Hematopoietic multipotent progenitor cell (in vitro differentiated cells): ENCODE measurements around the gene IRF2BP1. TPM values are rescaled to one million over a fixed set of nuclear protein-coding genes. Genes with fewer than 3 reads are reported as not detected.
"Not testable (repeated sequence)": the region's sequence is repeated elsewhere in the genome, so short reads cannot be mapped to it uniquely, and the experiment has no call there.

ENCODE experiments used
- DNase-seq, 3 donors: peaks; one replicate each; pipeline ENCODE4 v3.0.0-alpha.2; 2011 to 2015; ENCODE audit warnings: low read depth in 2 of 3, low spot score in 2 of 3
- total RNA-seq: library from RNA; depleted of rRNA; stranded (reverse); fragments of >200 nt; gene quantifications from one replicate; pipeline ENCODE4 v1.2.3, GENCODE V29; 2012

The IRF2BP1 gene
- total RNA-seq, 1 donor: 37.7 TPM

GRCh38 chr19:45882652-45883585 is 3.0 kb downstream of the IRF2BP1 start:
- peak; percentile 74 to 90 (median 87) for DNase-seq

GRCh38 chr19:45881909-45882528 is 3.9 kb downstream of the IRF2BP1 start:
- DNase-seq: no peak

GRCh38 chr19:45881082-45881908 is 4.6 kb downstream of the IRF2BP1 start:
- DNase-seq: no peak

- no peak for DNase-seq
These were observed 6.0 kb downstream of the IRF2BP1 start for GRCh38 chr19:45879971-45880370.

- no peak for DNase-seq
These were observed 6.9 kb downstream of the IRF2BP1 start for GRCh38 chr19:45879055-45879454.

- peak in 1 of 3 donors; percentile 42 for DNase-seq
These were observed 7.7 kb downstream of the IRF2BP1 start for GRCh38 chr19:45878043-45878794.

GRCh38 chr19:45876411-45877197 is 9.3 kb downstream of the IRF2BP1 start:
- DNase-seq: peak in 1 of 3 donors; percentile 52

GRCh38 chr19:45876161-45876410 is 9.9 kb downstream of the IRF2BP1 start:
- DNase-seq: no peak

GRCh38 chr19:45874620-45874966 is 11.3 kb downstream of the IRF2BP1 start:
- DNase-seq: no peak

GRCh38 chr19:45873219-45873772 is 12.6 kb downstream of the IRF2BP1 start:
- DNase-seq: no peak

- no peak for DNase-seq
These were observed 13.6 kb downstream of the IRF2BP1 start for GRCh38 chr19:45872095-45872919.

- DNase-seq: no peak
These were observed 15.1 kb downstream of the IRF2BP1 start for GRCh38 chr19:45870798-45871197.

- DNase-seq: not testable (repeated sequence)
These were observed 18.7 kb downstream of the IRF2BP1 start for GRCh38 chr19:45867241-45867640.

GRCh38 chr19:45866400-45867176 is 19.4 kb downstream of the IRF2BP1 start:
- no peak for DNase-seq

GRCh38 chr19:45865269-45865948 is 20.5 kb downstream of the IRF2BP1 start:
- no peak for DNase-seq

- no peak for DNase-seq
These were observed 21.3 kb downstream of the IRF2BP1 start for GRCh38 chr19:45864629-45865082.
